ENCODE results near the gene SPEM3.
A peak's percentile ranks its signal among the peaks of the same experiment; 100 is the strongest.

Gene SPEM3

GRCh38 chr17:7389924-7390910, 38.4 kb upstream of the SPEM3 start:
- no peak overlapping the region for H3K9ac ChIP-seq (ENCODE audit: low read depth in 1 of 2, low read length in 2 of 2)
- H3K36me3 ChIP-seq (ENCODE audit: control insufficient read depth in 1 of 2, insufficient read depth in 2 of 2, low read length in 2 of 2), result peaks cover 5 to 32% of the 10 kb centered on the region in 2 donors
- peaks cover 10 to 14% of the 10 kb centered on the region in 2 donors for H3K4me1 ChIP-seq (ENCODE audit: control insufficient read depth in 1 of 2, insufficient read depth in 2 of 2, low read length in 2 of 2)
- H3K9me3 ChIP-seq (ENCODE audit: control insufficient read depth in 1 of 2, low read length in 2 of 2), result no peaks in the 10 kb centered on the region
- no peak overlapping the region for H3K4me3 ChIP-seq (ENCODE audit: low read depth in 1 of 2, low read length in 2 of 2)
- H3K27ac ChIP-seq (ENCODE audit: low read depth, low read length), result no peak overlapping the region
- H3K27me3 ChIP-seq (ENCODE audit: control insufficient read depth in 1 of 2, insufficient read depth in 2 of 2, low read length in 2 of 2), result no peaks in the 10 kb centered on the region

DNA sequence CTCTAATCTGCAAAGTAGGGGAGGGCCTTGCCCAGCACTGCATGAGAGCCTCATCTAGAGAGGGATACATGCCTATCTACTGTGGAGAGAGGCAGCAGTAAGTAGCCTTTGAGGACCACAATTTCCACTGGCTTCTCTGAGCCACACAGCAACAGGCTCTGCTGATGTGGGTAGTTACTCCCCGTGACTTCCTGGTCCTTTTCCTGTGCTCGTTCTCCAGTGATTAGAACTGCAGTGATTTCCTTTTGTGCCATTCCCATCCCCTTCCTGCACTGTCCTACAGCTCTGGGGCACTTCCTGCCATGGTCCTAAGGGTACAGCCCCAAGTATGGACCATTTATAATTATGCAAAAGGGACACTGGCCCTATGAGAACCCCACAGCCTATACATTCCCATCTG, 37.4 kb upstream of the SPEM3 start:
- Histone ChIP-seq H3K27ac (ENCODE audit: low read depth, low read length) (no peak overlapping the region), H3K36me3 (ENCODE audit: control insufficient read depth in 1 of 2, insufficient read depth in 2 of 2, low read length in 2 of 2) (peaks cover 5 to 26% of the 10 kb centered on the region in 2 donors), H3K27me3 (ENCODE audit: control insufficient read depth in 1 of 2, insufficient read depth in 2 of 2, low read length in 2 of 2) (no peaks in the 10 kb centered on the region), H3K9me3 (ENCODE audit: control insufficient read depth in 1 of 2, low read length in 2 of 2) (no peaks in the 10 kb centered on the region), H3K4me1 (ENCODE audit: control insufficient read depth in 1 of 2, insufficient read depth in 2 of 2, low read length in 2 of 2) (peaks cover 10 to 14% of the 10 kb centered on the region in 2 donors), H3K9ac (ENCODE audit: low read depth in 1 of 2, low read length in 2 of 2) (no peak overlapping the region), H3K4me3 (ENCODE audit: low read depth in 1 of 2, low read length in 2 of 2) (no peak overlapping the region)

DNA sequence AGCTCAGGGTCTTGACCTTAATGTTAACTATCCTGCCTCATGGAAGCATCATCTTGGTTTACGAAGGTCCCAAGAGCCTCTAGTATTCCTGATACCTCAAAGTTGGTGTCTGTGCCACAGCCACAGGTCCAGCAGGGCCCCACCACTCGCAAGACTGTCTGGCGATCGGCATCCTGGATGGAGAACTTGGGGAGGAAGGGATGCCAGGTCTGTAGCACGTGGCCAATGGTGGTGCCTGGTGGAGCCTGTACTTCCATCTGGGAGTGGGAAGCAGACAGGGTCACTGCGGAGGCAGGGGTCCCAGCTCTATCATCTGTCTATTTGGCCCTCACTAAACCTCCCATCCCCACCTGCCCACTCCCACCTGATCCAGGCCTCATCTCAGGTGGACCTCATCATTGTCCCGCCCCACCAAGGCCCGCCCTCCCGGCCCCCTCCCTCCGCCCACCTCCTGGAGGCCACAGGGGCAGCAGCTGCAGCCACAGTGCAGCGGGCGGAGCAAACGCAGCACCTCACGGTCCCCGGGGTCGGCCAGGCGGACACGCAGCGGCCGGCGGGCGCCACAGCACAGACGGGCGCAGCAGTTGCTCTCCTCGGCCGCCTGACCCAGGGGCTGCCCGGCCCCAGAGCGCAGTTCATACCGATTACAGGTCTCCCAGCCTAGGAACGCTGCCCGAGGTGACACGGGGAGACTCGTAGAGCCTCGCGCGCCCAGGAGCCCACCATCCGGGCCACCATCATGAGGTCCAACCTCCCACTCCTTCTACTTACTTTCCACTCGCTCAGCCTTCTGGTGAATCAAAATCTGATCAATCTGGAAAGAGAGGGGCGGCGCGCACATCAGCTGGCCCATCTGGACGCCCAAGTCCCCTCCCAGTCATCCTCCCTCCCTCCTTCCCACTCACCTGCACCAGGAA, 35.7 kb upstream of the SPEM3 start:
- Histone ChIP-seq H3K4me3 (ENCODE audit: low read depth in 1 of 2, low read length in 2 of 2) (peak overlapping the region; percentile 82 to 86), H3K36me3 (ENCODE audit: control insufficient read depth in 1 of 2, insufficient read depth in 2 of 2, low read length in 2 of 2) (peaks cover 5 to 21% of the 10 kb centered on the region in 2 donors), H3K9ac (ENCODE audit: low read depth in 1 of 2, low read length in 2 of 2) (peak overlapping the region; percentile 64 to 67), H3K4me1 (ENCODE audit: control insufficient read depth in 1 of 2, insufficient read depth in 2 of 2, low read length in 2 of 2) (peaks cover 10 to 14% of the 10 kb centered on the region in 2 donors), H3K27me3 (ENCODE audit: control insufficient read depth in 1 of 2, insufficient read depth in 2 of 2, low read length in 2 of 2) (no peaks in the 10 kb centered on the region), H3K27ac (ENCODE audit: low read depth, low read length) (no peak overlapping the region), H3K9me3 (ENCODE audit: control insufficient read depth in 1 of 2, low read length in 2 of 2) (no peaks in the 10 kb centered on the region)

- Histone ChIP-seq H3K36me3 (ENCODE audit: control insufficient read depth in 1 of 2, insufficient read depth in 2 of 2, low read length in 2 of 2) (peaks cover 5 to 13% of the 10 kb centered on the region in 2 donors), H3K4me1 (ENCODE audit: control insufficient read depth in 1 of 2, insufficient read depth in 2 of 2, low read length in 2 of 2) (peaks cover 10 to 14% of the 10 kb centered on the region in 2 donors), H3K27me3 (ENCODE audit: control insufficient read depth in 1 of 2, insufficient read depth in 2 of 2, low read length in 2 of 2) (no peaks in the 10 kb centered on the region), H3K9me3 (ENCODE audit: control insufficient read depth in 1 of 2, low read length in 2 of 2) (no peaks in the 10 kb centered on the region), H3K27ac (ENCODE audit: low read depth, low read length) (peak overlapping the region; percentile 90), H3K4me3 (ENCODE audit: low read depth in 1 of 2, low read length in 2 of 2) (peak overlapping the region; percentile 82 to 86), H3K9ac (ENCODE audit: low read depth in 1 of 2, low read length in 2 of 2) (peak overlapping the region; percentile 64 to 67)
Measured at GRCh38 chr17:7393613-7394451, 34.8 kb upstream of the SPEM3 start.

GRCh38 chr17:7394452-7395191, 34.0 kb upstream of the SPEM3 start, which contains the start of gene PLSCR3:
Gene PLSCR3 (minus strand): TSS chr17:7394525. CDS start chr17:7394110, 415 bp downstream.
- Histone ChIP-seq H3K9ac (ENCODE audit: low read depth in 1 of 2, low read length in 2 of 2) (peak within 1 kb of the TSS; percentile 67 to 95), H3K27me3 (ENCODE audit: control insufficient read depth in 1 of 2, insufficient read depth in 2 of 2, low read length in 2 of 2) (no peaks in the 10 kb centered on the region), H3K9me3 (ENCODE audit: control insufficient read depth in 1 of 2, low read length in 2 of 2) (no peaks in the 10 kb centered on the region), H3K36me3 (ENCODE audit: control insufficient read depth in 1 of 2, insufficient read depth in 2 of 2, low read length in 2 of 2) (peaks cover 0 to 5% of the 10 kb centered on the region in 2 donors), H3K4me1 (ENCODE audit: control insufficient read depth in 1 of 2, insufficient read depth in 2 of 2, low read length in 2 of 2) (peaks cover 10 to 14% of the 10 kb centered on the region in 2 donors), H3K4me3 (ENCODE audit: low read depth in 1 of 2, low read length in 2 of 2) (peak within 1 kb of the TSS; percentile 82 to 86), H3K27ac (ENCODE audit: low read depth, low read length) (peak within 1 kb of the TSS; percentile 90)

GRCh38 chr17:7396147-7396546, 32.5 kb upstream of the SPEM3 start:
- H3K4me1 ChIP-seq (ENCODE audit: control insufficient read depth in 1 of 2, insufficient read depth in 2 of 2, low read length in 2 of 2), result peaks cover 10 to 14% of the 10 kb centered on the region in 2 donors

DNA sequence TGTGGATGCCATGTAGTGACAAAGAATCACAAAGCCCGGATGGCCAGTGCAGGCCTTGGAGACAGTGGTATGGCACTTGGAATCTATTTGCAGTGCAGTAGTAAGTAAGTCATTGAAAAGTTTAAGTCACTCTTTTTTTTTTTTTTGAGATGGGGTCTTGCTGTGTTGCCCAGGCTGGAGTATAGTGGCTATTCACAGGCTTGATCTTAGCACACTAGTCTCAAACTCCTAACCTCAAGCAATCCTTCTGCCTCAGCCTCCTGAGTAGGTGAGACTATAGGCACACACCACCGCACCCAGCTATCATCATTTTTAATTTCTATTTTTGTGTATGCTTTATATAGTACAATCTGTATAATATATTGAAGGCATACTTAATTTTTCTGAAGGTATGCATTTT, 30.0 kb upstream of the SPEM3 start:
- Histone ChIP-seq H3K4me3 (ENCODE audit: low read depth in 1 of 2, low read length in 2 of 2) (no peak overlapping the region), H3K4me1 (ENCODE audit: control insufficient read depth in 1 of 2, insufficient read depth in 2 of 2, low read length in 2 of 2) (peaks cover 14 to 16% of the 10 kb centered on the region in 2 donors), H3K36me3 (ENCODE audit: control insufficient read depth in 1 of 2, insufficient read depth in 2 of 2, low read length in 2 of 2) (no peaks in the 10 kb centered on the region), H3K27me3 (ENCODE audit: control insufficient read depth in 1 of 2, insufficient read depth in 2 of 2, low read length in 2 of 2) (no peaks in the 10 kb centered on the region), H3K27ac (ENCODE audit: low read depth, low read length) (no peak overlapping the region), H3K9ac (ENCODE audit: low read depth in 1 of 2, low read length in 2 of 2) (no peak overlapping the region), H3K9me3 (ENCODE audit: control insufficient read depth in 1 of 2, low read length in 2 of 2) (no peaks in the 10 kb centered on the region)

More at GRCh38 chr17:7396147-7396546, 32.5 kb upstream of the SPEM3 start:
- Histone ChIP-seq H3K9ac (ENCODE audit: low read depth in 1 of 2, low read length in 2 of 2) (no peak overlapping the region), H3K27ac (ENCODE audit: low read depth, low read length) (no peak overlapping the region), H3K9me3 (ENCODE audit: control insufficient read depth in 1 of 2, low read length in 2 of 2) (no peaks in the 10 kb centered on the region), H3K4me3 (ENCODE audit: low read depth in 1 of 2, low read length in 2 of 2) (no peak overlapping the region), H3K36me3 (ENCODE audit: control insufficient read depth in 1 of 2, insufficient read depth in 2 of 2, low read length in 2 of 2) (no peaks in the 10 kb centered on the region), H3K27me3 (ENCODE audit: control insufficient read depth in 1 of 2, insufficient read depth in 2 of 2, low read length in 2 of 2) (no peaks in the 10 kb centered on the region)

GRCh38 chr17:7403043-7403726, 25.5 kb upstream of the SPEM3 start:
- peak overlapping the region; percentile 80 to 84 for H3K9ac ChIP-seq (ENCODE audit: low read depth in 1 of 2, low read length in 2 of 2)
- H3K4me1 ChIP-seq (ENCODE audit: control insufficient read depth in 1 of 2, insufficient read depth in 2 of 2, low read length in 2 of 2), result peaks cover 7 to 9% of the 10 kb centered on the region in 2 donors
- peak overlapping the region; percentile 84 to 86 for H3K4me3 ChIP-seq (ENCODE audit: low read depth in 1 of 2, low read length in 2 of 2)
- no peaks in the 10 kb centered on the region for H3K36me3 ChIP-seq (ENCODE audit: control insufficient read depth in 1 of 2, insufficient read depth in 2 of 2, low read length in 2 of 2)
- H3K9me3 ChIP-seq (ENCODE audit: control insufficient read depth in 1 of 2, low read length in 2 of 2), result no peaks in the 10 kb centered on the region
- peak overlapping the region; percentile 93 for H3K27ac ChIP-seq (ENCODE audit: low read depth, low read length)
- H3K27me3 ChIP-seq (ENCODE audit: control insufficient read depth in 1 of 2, insufficient read depth in 2 of 2, low read length in 2 of 2), result peaks cover 0 to 12% of the 10 kb centered on the region in 2 donors

Data from duodenal mucosa (tissue), 2 donors.